Neural progenitor cell (in vitro differentiated cells): ENCODE measurements around the gene LDB3. TPM values are rescaled to one million over a fixed set of nuclear protein-coding genes. Genes with fewer than 3 reads are reported as not detected.

Experiments used
- DNase-seq: peaks from one replicate; pipeline ENCODE4 v3.0.0-alpha.2; 2016; ENCODE audit warnings: low spot score
- H2AFZ ChIP-seq: fragments of 200-600 bp; sonication (generic); replicated peaks from 2 replicates; pipeline ENCODE4 v1.6.1; 2016; ENCODE audit warnings: antibody characterized with exemption
- H3F3A ChIP-seq: fragments of 200-600 bp; sonication (generic); 2 replicates; pipeline ENCODE4 v1.6.1; 2016; ENCODE audit warnings: antibody characterized with exemption, low read depth
- H3K27ac ChIP-seq: fragments of 200-600 bp; sonication (generic); 2 replicates; pipeline ENCODE4 v1.5.1; 2016; ENCODE audit warnings: mild to moderate bottlenecking
- H3K27me3 ChIP-seq: fragments of 200-600 bp; sonication (generic); 2 replicates; pipeline ENCODE4 v1.6.1; 2016; ENCODE audit warnings: mild to moderate bottlenecking, moderate library complexity
- H3K36me3 ChIP-seq: fragments of 200-600 bp; sonication (generic); 2 replicates; pipeline ENCODE4 v1.5.1; 2016
- H3K4me1 ChIP-seq: fragments of 200-600 bp; sonication (generic); 2 replicates; pipeline ENCODE4 v1.6.1; 2016; ENCODE audit warnings: mixed run types
- H3K4me2 ChIP-seq: fragments of 200-600 bp; sonication (generic); 2 replicates; pipeline ENCODE4 v1.6.1; 2016
- H3K4me3 ChIP-seq: fragments of 200-600 bp; sonication (generic); 2 replicates; pipeline ENCODE4 v1.5.1; 2016
- H3K79me2 ChIP-seq: fragments of 200-600 bp; sonication (generic); 2 replicates; pipeline ENCODE4 v1.6.1; 2016; ENCODE audit warnings: low read depth
- H3K9ac ChIP-seq: fragments of 200-600 bp; sonication (generic); 2 replicates; pipeline ENCODE4 v1.6.1; 2016
- H3K9me3 ChIP-seq: fragments of 200-600 bp; sonication (generic); 2 replicates; pipeline ENCODE4 v1.5.1; 2016; ENCODE audit warnings: low read depth
- H4K20me1 ChIP-seq: fragments of 200-600 bp; sonication (generic); 2 replicates; pipeline ENCODE4 v1.6.1; 2016; ENCODE audit warnings: low read depth
- H3K27ac Mint-ChIP-seq: 3 replicates; pipeline ENCODE4 v1.8.0; 2021; ENCODE audit warnings: mixed read lengths
- H3K27me3 Mint-ChIP-seq: 2 replicates; pipeline ENCODE4 v1.8.0; 2022; ENCODE audit warnings: low read depth, mild to moderate bottlenecking, inconsistent platforms, moderate library complexity, mixed read lengths; ENCODE audit not compliant: insufficient read depth
- H3K36me3 Mint-ChIP-seq: 3 replicates; pipeline ENCODE4 v1.8.0; 2021; ENCODE audit warnings: mixed read lengths
- H3K4me1 Mint-ChIP-seq: 3 replicates; pipeline ENCODE4 v1.8.0; 2021; ENCODE audit warnings: mixed read lengths
- H3K4me3 Mint-ChIP-seq: 3 replicates; pipeline ENCODE4 v1.8.0; 2021; ENCODE audit warnings: mild to moderate bottlenecking, moderate library complexity, mixed read lengths
- H3K9me3 Mint-ChIP-seq: 3 replicates; pipeline ENCODE4 v1.8.0; 2020; ENCODE audit warnings: mixed read lengths
- EZH2 ChIP-seq: fragments of 200-600 bp; sonication (generic); IDR thresholded peaks from 2 replicates; pipeline ENCODE4 v1.6.1; 2017; ENCODE audit warnings: antibody characterized with exemption, mild to moderate bottlenecking, moderate library complexity
- EZH2phosphoT487 ChIP-seq: fragments of 200-600 bp; sonication (generic); IDR thresholded peaks from 2 replicates; pipeline ENCODE4 v1.6.1; 2017; ENCODE audit warnings: antibody characterized with exemption
- total RNA-seq: library from RNA; depleted of rRNA; stranded (reverse); fragments of >200 nt; gene quantifications from 2 replicates; pipeline ENCODE4 v1.2.3, GENCODE V29; 2015; ENCODE audit warnings: low replicate concordance
- TF ChIP-seq, protein P1 (sequence below): fragments of 200-600 bp; sonication (generic); IDR thresholded peaks from 2 replicates; pipeline ENCODE4 v1.5.1; 2017; ENCODE audit warnings: antibody characterized with exemption, mild to moderate bottlenecking

The LDB3 gene
- total RNA-seq, 1 donor from 2014 or later, result not detected

DNA sequence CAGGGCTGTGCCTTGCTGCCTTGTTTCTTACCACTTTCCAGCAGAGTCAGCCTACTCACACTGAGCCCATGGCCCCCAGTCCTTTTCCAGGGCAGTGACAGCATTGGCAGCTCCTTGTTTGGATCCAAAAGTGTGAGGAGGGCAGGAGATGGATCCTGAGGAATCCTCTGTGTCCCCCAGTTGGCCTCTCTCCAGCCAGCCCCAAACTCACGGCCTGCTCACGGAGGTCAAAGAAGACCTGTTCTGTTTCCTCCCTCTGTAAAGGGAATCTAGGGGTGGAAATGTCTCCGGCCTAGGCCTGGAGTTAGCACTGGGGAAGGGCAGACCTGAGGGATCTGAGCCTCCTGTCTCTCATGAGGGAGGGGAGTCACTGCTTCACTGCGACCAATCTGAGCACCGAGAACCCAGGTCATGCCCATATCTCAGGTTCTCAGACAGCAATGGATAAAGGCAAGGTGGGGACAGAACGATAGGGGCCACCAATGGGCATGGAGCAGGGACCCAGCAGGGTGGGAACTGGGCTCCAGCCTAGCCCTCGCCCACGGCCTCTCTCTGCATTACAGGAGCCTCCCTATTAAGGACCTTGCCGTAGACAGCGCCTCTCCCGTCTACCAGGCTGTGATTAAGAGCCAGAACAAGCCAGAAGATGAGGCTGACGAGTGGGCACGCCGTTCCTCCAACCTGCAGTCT lies 23.2 kb downstream of the LDB3 start:
- H3K9me3 ChIP-seq, result no peaks in the 10 kb centered on the region
- peaks cover 3% of the 10 kb centered on the region for H3F3A ChIP-seq
- no peaks in the 10 kb centered on the region for H4K20me1 ChIP-seq
- H3K27me3 ChIP-seq, result no peaks in the 10 kb centered on the region
- no peak overlapping the region for H2AFZ ChIP-seq
- TF ChIP-seq, protein P1, sequence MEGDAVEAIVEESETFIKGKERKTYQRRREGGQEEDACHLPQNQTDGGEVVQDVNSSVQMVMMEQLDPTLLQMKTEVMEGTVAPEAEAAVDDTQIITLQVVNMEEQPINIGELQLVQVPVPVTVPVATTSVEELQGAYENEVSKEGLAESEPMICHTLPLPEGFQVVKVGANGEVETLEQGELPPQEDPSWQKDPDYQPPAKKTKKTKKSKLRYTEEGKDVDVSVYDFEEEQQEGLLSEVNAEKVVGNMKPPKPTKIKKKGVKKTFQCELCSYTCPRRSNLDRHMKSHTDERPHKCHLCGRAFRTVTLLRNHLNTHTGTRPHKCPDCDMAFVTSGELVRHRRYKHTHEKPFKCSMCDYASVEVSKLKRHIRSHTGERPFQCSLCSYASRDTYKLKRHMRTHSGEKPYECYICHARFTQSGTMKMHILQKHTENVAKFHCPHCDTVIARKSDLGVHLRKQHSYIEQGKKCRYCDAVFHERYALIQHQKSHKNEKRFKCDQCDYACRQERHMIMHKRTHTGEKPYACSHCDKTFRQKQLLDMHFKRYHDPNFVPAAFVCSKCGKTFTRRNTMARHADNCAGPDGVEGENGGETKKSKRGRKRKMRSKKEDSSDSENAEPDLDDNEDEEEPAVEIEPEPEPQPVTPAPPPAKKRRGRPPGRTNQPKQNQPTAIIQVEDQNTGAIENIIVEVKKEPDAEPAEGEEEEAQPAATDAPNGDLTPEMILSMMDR, result no peak
- TF ChIP-seq EZH2phosphoT487, result no peak
- no peak for TF ChIP-seq EZH2
- no peak for DNase-seq
- peak overlapping the region; percentile 60 for H3K27ac Mint-ChIP-seq
- peaks cover 10% of the 10 kb centered on the region for H3K27me3 Mint-ChIP-seq
- no peak overlapping the region for H3K4me3 ChIP-seq
- no peak overlapping the region for H3K4me2 ChIP-seq
- H3K9ac ChIP-seq, result no peak overlapping the region
- H3K36me3 ChIP-seq, result no peaks in the 10 kb centered on the region
- H3K4me3 Mint-ChIP-seq, result no peak overlapping the region
- no peak overlapping the region for H3K27ac ChIP-seq
- H3K4me1 ChIP-seq, result peaks cover 6% of the 10 kb centered on the region
- H3K4me1 Mint-ChIP-seq, result peaks cover 23% of the 10 kb centered on the region
- H3K36me3 Mint-ChIP-seq, result no peaks in the 10 kb centered on the region
- no peaks in the 10 kb centered on the region for H3K9me3 Mint-ChIP-seq
- no peaks in the 10 kb centered on the region for H3K79me2 ChIP-seq

DNA sequence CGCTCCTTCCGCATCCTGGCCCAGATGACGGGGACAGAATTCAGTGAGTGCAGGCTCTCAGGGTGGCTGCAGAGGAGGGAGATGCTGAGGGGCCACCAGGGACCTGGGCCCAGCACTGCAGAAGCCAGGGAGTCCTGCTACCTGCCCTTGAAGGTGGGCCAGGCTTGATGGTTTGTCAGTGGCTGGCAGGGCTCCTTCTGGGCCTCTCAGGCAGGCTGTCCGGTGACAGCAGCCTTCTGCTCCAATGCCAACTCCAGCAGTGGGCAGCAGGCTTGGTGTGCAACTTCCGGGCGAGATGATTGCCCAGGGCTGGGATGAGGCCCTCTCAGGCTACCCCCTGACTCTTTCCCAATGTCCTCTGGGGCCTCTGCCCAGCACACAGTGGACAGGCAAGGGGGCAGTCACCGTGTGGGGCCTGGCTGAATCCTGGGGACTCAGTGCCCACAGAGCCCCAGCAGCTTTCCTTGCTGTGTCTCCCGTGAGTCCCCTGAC lies 23.8 kb downstream of the LDB3 start:
- no peak for DNase-seq
- Histone ChIP-seq H3F3A (peaks cover 3% of the 10 kb centered on the region), H3K4me1 (peaks cover 6% of the 10 kb centered on the region), H3K4me3 (no peak overlapping the region), H3K27ac (no peak overlapping the region), H2AFZ (no peak overlapping the region), H3K4me2 (no peak overlapping the region), H3K36me3 (no peaks in the 10 kb centered on the region), H3K79me2 (no peaks in the 10 kb centered on the region), H3K9me3 (no peaks in the 10 kb centered on the region), H3K9ac (no peak overlapping the region), H4K20me1 (no peaks in the 10 kb centered on the region), H3K27me3 (no peaks in the 10 kb centered on the region)
- Mint-ChIP-seq H3K27ac (no peak overlapping the region), H3K36me3 (no peaks in the 10 kb centered on the region), H3K9me3 (no peaks in the 10 kb centered on the region), H3K4me1 (peaks cover 23% of the 10 kb centered on the region), H3K27me3 (peaks cover 6% of the 10 kb centered on the region), H3K4me3 (no peak overlapping the region)
- TF ChIP-seq, protein P1, result no peak
- TF ChIP-seq EZH2 (no peak), EZH2phosphoT487 (no peak)

DNA sequence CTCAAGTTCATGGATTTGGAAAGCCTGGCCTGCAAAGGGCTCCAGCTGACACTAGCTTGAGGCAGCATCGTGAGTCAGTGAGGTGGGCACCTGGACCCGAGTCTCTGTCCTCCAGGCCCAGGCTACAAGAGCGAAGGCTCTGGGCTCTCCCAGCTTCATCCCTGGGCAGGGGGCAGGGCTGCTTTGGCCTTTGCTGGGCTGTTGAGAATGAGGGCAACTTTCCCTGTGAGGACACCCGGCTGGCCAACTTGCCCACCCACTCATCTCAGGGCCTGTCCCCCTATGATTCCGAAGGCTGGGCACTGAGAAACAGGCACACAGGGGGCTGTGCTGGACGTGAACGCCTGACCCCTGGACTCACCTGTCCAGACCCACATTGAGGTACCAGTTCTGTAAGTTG lies 24.4 kb downstream of the LDB3 start:
- no peak overlapping the region for H3K27ac Mint-ChIP-seq
- no peaks in the 10 kb centered on the region for H3K9me3 Mint-ChIP-seq
- Histone ChIP-seq H3K27ac (no peak overlapping the region), H3K4me2 (no peak overlapping the region), H3K27me3 (no peaks in the 10 kb centered on the region), H3F3A (peaks cover 3% of the 10 kb centered on the region), H4K20me1 (no peaks in the 10 kb centered on the region), H2AFZ (no peak overlapping the region), H3K9me3 (no peaks in the 10 kb centered on the region), H3K4me3 (no peak overlapping the region), H3K4me1 (peaks cover 6% of the 10 kb centered on the region), H3K9ac (no peak overlapping the region), H3K36me3 (no peaks in the 10 kb centered on the region), H3K79me2 (no peaks in the 10 kb centered on the region)
- H3K4me3 Mint-ChIP-seq, result no peak overlapping the region
- TF ChIP-seq, protein P1, result no peak
- TF ChIP-seq EZH2phosphoT487 (no peak), EZH2 (no peak)
- H3K36me3 Mint-ChIP-seq, result no peaks in the 10 kb centered on the region
- no peak for DNase-seq
- peaks cover 23% of the 10 kb centered on the region for H3K4me1 Mint-ChIP-seq
- peaks cover 5% of the 10 kb centered on the region for H3K27me3 Mint-ChIP-seq
